GM12872 (cell line): ENCODE results near the gene ZCCHC12.

Source experiments
- TF ChIP-seq, protein P1 (sequence below): IDR thresholded peaks from 3 replicates; pipeline ENCODE4 v1.5.1; 2011; ENCODE audit warnings: low read depth, mild to moderate bottlenecking, low read length, moderate library complexity; ENCODE audit not compliant: insufficient read depth

Gene ZCCHC12

DNA sequence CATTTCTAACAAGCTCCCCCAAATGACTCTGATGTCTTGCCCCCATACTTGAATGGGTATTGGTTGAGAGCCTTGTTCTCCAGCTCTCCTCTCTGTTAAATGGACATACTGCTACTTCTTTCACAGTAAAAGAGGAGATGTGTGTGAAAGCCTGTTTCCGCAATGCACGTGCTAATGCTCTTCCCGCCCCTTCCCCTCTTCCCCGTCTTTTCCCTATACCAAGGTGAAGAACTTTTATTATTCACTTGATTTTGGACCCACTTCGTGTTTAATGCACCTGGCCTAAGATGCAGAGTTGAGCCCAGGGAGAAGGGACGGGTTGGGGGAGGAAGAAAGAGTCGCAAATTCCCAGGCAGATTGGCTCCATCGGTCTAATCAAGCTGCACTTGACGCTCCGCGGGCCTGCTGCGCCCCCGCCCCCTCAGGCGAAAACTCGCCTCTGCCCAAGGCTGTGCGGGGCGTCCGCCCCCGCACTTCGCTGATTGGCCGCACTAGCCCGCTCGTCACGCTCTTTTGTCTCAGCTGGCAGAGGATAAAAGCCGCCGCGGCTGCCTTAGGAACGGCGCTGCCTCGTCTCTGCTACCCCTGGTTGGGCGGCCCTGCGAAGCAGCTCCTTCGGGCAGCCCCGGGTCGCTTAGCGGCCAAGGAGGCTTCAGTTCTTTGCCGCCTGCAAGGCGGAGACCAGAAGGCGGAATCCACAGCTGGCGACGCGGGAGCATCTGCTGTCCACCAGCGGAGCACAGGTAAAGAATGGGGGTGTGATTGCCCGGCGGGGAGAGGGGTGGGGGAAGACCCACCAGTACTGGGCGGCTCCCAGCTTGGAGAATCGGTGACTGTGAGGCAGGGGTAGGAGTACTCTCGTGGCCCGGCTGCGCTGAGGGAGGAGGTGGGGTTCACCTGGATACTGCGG is at the start of gene ZCCHC12:
Gene ZCCHC12, plus strand, starts transcription at position 562 of the 910 bp plus-strand sequence. CDS start 1,421 bp downstream, outside the sequence.
- TF ChIP-seq, protein P1, sequence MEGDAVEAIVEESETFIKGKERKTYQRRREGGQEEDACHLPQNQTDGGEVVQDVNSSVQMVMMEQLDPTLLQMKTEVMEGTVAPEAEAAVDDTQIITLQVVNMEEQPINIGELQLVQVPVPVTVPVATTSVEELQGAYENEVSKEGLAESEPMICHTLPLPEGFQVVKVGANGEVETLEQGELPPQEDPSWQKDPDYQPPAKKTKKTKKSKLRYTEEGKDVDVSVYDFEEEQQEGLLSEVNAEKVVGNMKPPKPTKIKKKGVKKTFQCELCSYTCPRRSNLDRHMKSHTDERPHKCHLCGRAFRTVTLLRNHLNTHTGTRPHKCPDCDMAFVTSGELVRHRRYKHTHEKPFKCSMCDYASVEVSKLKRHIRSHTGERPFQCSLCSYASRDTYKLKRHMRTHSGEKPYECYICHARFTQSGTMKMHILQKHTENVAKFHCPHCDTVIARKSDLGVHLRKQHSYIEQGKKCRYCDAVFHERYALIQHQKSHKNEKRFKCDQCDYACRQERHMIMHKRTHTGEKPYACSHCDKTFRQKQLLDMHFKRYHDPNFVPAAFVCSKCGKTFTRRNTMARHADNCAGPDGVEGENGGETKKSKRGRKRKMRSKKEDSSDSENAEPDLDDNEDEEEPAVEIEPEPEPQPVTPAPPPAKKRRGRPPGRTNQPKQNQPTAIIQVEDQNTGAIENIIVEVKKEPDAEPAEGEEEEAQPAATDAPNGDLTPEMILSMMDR: no peak

- TF ChIP-seq, protein P1: no peak
Observed at GRCh38 chrX:118779581-118779980, 44.0 kb upstream of the ZCCHC12 start.

DNA sequence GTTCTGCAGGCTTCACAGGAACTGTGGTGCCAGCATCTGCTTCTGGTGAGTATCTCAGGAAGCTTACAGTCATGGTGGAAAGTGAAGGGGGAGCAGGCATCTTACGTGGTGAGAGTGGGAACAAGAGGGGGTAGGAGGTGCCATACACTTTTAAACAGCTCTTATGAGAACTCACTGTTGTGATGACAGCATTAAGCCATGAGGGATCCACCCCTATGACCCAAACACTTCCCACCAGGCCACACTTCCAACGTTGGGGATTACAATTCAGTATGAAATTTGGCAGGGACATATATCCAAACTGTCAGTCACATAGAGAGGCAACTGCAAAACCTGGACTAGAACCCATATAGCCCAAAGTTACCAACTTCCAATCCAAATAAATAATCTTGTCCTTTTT is 43.1 kb upstream of the ZCCHC12 start:
- TF ChIP-seq, protein P1: no peak

DNA sequence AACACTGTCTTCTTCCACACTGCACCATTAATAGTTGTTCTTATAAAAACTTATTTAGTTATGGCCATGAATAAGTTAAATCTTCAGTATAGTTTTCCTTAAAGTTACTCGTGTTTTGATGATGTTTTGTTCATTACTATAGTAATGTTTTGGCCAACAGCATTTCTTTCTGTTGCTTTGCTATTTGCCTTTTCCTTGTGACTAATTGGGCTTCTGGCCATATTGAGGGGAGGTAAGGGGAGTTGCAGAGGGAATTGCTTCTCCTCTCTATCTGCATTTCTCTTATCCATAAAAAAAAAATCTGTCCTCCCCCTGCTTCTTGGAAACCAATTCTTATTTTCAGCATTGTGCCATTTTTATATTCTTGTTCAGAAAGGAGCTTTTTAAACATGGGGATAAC is 42.7 kb upstream of the ZCCHC12 start:
- TF ChIP-seq, protein P1: no peak

DNA sequence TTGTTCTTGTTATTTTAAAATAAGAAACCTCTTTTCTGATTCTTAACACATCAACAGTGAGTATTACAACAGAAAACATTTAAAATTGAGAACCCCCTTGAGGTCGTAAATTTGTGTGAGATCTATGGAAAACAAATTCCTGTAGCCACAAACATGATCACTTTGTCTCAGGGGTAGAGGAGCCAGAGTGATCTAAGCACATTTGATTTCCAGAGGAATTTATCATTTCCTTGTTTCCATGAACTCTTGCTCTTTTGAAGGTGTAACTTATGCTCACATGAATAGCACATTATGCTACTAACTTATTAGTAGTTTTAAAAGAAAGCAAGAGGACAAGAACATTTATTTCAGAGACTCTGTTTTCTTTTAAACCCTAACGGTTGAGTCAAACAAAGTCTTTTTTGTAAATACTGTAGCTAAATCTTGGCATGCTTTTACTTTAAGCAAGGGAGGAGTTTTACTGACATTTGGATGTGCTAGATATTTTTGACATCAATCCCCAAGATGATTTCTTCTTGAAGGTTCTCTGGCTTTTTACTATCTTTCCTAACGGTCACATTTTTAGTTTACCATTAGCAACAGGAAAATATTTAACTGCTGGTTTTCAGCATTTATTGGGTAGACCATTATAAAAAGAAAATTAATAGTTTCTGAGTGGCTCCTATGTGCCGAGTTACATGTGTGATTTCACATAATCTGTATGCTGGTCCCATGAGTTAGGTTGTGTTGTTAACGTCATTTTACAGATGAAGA is 27.9 kb upstream of the ZCCHC12 start:
- TF ChIP-seq, protein P1: no peak

DNA sequence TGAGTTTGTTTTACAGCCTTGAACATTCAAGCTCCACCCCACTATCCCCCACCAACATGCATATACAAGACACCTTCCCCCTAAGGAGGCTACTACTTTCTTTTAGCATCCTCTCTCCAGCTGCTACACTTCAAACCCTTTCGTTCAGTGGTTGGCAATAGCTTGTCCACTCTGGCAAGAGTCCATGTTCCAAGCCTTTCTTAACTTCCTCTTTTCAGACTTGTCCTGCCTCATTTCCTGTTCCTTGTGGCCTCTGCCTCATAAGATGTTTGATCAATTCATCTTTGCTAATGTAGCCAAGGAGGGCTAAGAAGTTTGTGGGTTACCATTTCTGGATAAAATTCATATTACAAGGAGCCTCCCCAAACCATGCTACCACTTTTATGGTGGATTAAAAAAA is 20.8 kb upstream of the ZCCHC12 start:
- TF ChIP-seq, protein P1: no peak
